Esophagus squamous epithelium (tissue), 4 donors: ENCODE measurements around the gene SIX1.

Experiments
- POLR2A ChIP-seq, 4 donors: fragments of 450-650 bp; IDR thresholded peaks; one replicate each; pipeline ENCODE4 v1.6.1; 2017; ENCODE audit warnings: antibody characterized with exemption in 4 of 4, mild to moderate bottlenecking in 4 of 4, moderate library complexity in 3 of 4
- TF ChIP-seq, protein P1 (sequence below), 6 experiments: fragments of 450-650 bp in 4 of 6; fragments of 200-600 bp in 2 of 6; sonication (generic) in 2 of 6; IDR thresholded peaks; one replicate each; pipeline ENCODE4 v1.5.1; 2016 to 2019; ENCODE audit warnings: antibody characterized with exemption in 6 of 6, mild to moderate bottlenecking in 4 of 6, moderate library complexity in 4 of 6

DNA sequence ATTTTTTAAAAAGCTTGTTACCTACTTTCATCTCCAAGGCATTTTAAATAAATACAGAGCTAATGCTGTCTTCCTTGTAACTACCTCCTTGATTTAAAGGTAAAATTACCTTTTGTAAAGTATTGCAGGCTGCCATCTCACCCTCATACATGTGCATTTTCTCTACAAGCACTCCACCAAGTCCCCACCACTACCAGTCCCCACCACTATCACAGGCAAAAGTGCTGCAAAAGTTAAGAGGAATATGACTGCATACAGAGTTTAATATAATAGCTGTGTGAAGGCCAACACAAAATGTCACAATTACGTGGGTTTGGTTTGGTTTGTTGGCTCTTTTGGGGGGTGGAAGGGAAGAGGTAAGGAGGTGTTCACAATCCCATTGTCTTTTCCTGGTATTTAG is 9.6 kb downstream of the SIX1 start:
- no peak for TF ChIP-seq POLR2A (IDR thresholded peaks at IDR 0.05)
- TF ChIP-seq, protein P1, sequence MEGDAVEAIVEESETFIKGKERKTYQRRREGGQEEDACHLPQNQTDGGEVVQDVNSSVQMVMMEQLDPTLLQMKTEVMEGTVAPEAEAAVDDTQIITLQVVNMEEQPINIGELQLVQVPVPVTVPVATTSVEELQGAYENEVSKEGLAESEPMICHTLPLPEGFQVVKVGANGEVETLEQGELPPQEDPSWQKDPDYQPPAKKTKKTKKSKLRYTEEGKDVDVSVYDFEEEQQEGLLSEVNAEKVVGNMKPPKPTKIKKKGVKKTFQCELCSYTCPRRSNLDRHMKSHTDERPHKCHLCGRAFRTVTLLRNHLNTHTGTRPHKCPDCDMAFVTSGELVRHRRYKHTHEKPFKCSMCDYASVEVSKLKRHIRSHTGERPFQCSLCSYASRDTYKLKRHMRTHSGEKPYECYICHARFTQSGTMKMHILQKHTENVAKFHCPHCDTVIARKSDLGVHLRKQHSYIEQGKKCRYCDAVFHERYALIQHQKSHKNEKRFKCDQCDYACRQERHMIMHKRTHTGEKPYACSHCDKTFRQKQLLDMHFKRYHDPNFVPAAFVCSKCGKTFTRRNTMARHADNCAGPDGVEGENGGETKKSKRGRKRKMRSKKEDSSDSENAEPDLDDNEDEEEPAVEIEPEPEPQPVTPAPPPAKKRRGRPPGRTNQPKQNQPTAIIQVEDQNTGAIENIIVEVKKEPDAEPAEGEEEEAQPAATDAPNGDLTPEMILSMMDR (IDR thresholded peaks at IDR 0.05) = no peak
